Measurements from ENCODE around the gene OLIG2. TPM values are rescaled to one million over a fixed set of nuclear protein-coding genes. Genes with fewer than 3 reads are reported as not detected.

Gene OLIG2
- polyA plus RNA-seq, 1 of the 3 experiments (the other 2 are of a cell fraction), result not detected

DNA sequence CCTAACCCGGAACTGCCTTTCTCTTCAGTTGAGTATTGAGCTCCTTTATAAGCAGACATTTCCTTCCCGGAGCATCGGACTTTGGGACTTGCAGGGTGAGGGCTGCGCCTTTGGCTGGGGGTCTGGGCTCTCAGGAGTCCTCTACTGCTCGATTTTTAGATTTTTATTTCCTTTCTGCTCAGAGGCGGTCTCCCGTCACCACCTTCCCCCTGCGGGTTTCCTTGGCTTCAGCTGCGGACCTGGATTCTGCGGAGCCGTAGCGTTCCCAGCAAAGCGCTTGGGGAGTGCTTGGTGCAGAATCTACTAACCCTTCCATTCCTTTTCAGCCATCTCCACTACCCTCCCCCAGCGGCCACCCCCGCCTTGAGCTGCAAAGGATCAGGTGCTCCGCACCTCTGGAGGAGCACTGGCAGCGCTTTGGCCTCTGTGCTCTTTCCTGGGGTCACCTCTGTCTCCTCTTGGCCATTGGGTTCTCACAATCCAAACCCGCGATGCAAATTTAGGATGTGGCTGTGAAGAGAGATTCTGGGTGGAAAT is 3.7 kb downstream of the OLIG2 start:
- Histone ChIP-seq H3K9me3 (no peaks in the 10 kb centered on the region), H3K9me2 (no peaks in the 10 kb centered on the region), H3K4me1 (ENCODE audit: control insufficient read depth in 1 of 2, insufficient read depth in 2 of 2, low read depth in 1 of 2, low read length in 1 of 2) (no peaks in the 10 kb centered on the region), H3K9ac (no peak overlapping the region), H4K20me1 (ENCODE audit: insufficient read depth) (no peaks in the 10 kb centered on the region), H3K27me3 (ENCODE audit: insufficient read depth) (peaks cover 96% of the 10 kb centered on the region), H3F3A (replicated peaks; ENCODE audit: insufficient read depth) (no peaks in the 10 kb centered on the region), H2AFZ (ENCODE audit: low read depth) (no peak overlapping the region), H3K79me2 (ENCODE audit: insufficient read depth) (no peaks in the 10 kb centered on the region), H3K4me2 (peak overlapping the region; percentile 52; the same call in 1 of the 2 replicates), H3K36me3 (replicated peaks in 1 of 2; ENCODE audit: control insufficient read depth in 1 of 2, insufficient read depth in 2 of 2, low read length in 1 of 2) (no peaks in the 10 kb centered on the region), H3K4me3 (ENCODE audit: low read depth in 2 of 2, low read length in 1 of 2) (no peak overlapping the region; a peak in 1 of 4 replicates), H3K27ac (ENCODE audit: low read depth in 2 of 2, low read length in 1 of 2) (no peak overlapping the region)
- TF ChIP-seq, protein P1, sequence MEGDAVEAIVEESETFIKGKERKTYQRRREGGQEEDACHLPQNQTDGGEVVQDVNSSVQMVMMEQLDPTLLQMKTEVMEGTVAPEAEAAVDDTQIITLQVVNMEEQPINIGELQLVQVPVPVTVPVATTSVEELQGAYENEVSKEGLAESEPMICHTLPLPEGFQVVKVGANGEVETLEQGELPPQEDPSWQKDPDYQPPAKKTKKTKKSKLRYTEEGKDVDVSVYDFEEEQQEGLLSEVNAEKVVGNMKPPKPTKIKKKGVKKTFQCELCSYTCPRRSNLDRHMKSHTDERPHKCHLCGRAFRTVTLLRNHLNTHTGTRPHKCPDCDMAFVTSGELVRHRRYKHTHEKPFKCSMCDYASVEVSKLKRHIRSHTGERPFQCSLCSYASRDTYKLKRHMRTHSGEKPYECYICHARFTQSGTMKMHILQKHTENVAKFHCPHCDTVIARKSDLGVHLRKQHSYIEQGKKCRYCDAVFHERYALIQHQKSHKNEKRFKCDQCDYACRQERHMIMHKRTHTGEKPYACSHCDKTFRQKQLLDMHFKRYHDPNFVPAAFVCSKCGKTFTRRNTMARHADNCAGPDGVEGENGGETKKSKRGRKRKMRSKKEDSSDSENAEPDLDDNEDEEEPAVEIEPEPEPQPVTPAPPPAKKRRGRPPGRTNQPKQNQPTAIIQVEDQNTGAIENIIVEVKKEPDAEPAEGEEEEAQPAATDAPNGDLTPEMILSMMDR (IDR thresholded peaks at IDR 0.05), result no peak
- TF ChIP-seq NFIC (IDR thresholded peaks at IDR 0.05; ENCODE audit: borderline replicate concordance) (no peak), EP300 (IDR thresholded peaks at IDR 0.05; ENCODE audit: borderline replicate concordance in 1 of 2, low read depth in 1 of 2, low read length in 1 of 2) (no peak), IRF3 (IDR thresholded peaks at IDR 0.05; ENCODE audit: low read depth, low read length) (no peak), CHD2 (IDR thresholded peaks at IDR 0.05; ENCODE audit: low read length, partially characterized antibody) (no peak), RXRA (IDR thresholded peaks at IDR 0.05; ENCODE audit: borderline replicate concordance, low read depth) (no peak), FOXM1 (IDR thresholded peaks at IDR 0.05; ENCODE audit: low read depth) (no peak)
- TF ChIP-seq, protein P2, sequence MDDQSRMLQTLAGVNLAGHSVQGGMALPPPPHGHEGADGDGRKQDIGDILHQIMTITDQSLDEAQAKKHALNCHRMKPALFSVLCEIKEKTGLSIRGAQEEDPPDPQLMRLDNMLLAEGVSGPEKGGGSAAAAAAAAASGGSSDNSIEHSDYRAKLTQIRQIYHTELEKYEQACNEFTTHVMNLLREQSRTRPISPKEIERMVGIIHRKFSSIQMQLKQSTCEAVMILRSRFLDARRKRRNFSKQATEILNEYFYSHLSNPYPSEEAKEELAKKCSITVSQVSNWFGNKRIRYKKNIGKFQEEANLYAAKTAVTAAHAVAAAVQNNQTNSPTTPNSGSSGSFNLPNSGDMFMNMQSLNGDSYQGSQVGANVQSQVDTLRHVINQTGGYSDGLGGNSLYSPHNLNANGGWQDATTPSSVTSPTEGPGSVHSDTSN (IDR thresholded peaks at IDR 0.05), result no peak
- ChIA-PET CTCF (no interaction called here), POLR2A (no interaction called here)
- DNase-seq, result no peak
- 23% methylated on average over 19 of the region's 19 CpGs for WGBS (ENCODE audit: low lambda C conversion rate)

GRCh38 chr21:33029975-33030461 is 4.3 kb downstream of the OLIG2 start:
- ChIA-PET CTCF (no interaction called here), POLR2A (no interaction called here)
- WGBS (ENCODE audit: low lambda C conversion rate), result 19% methylated on average over 8 of the region's 10 CpGs
- no peak for TF ChIP-seq SIN3A (IDR thresholded peaks at IDR 0.05; ENCODE audit: borderline replicate concordance, low read depth, low read length)
- no peak for TF ChIP-seq ZBTB33 (IDR thresholded peaks at IDR 0.05; ENCODE audit: borderline replicate concordance, low read depth)
- no peak for TF ChIP-seq EZH2phosphoT487 (IDR thresholded peaks at IDR 0.05; ENCODE audit: borderline replicate concordance, low read depth)
- no peak for TF ChIP-seq JUND (IDR thresholded peaks at IDR 0.05)
- TF ChIP-seq, protein P3, sequence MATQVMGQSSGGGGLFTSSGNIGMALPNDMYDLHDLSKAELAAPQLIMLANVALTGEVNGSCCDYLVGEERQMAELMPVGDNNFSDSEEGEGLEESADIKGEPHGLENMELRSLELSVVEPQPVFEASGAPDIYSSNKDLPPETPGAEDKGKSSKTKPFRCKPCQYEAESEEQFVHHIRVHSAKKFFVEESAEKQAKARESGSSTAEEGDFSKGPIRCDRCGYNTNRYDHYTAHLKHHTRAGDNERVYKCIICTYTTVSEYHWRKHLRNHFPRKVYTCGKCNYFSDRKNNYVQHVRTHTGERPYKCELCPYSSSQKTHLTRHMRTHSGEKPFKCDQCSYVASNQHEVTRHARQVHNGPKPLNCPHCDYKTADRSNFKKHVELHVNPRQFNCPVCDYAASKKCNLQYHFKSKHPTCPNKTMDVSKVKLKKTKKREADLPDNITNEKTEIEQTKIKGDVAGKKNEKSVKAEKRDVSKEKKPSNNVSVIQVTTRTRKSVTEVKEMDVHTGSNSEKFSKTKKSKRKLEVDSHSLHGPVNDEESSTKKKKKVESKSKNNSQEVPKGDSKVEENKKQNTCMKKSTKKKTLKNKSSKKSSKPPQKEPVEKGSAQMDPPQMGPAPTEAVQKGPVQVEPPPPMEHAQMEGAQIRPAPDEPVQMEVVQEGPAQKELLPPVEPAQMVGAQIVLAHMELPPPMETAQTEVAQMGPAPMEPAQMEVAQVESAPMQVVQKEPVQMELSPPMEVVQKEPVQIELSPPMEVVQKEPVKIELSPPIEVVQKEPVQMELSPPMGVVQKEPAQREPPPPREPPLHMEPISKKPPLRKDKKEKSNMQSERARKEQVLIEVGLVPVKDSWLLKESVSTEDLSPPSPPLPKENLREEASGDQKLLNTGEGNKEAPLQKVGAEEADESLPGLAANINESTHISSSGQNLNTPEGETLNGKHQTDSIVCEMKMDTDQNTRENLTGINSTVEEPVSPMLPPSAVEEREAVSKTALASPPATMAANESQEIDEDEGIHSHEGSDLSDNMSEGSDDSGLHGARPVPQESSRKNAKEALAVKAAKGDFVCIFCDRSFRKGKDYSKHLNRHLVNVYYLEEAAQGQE (IDR thresholded peaks at IDR 0.05; ENCODE audit: low read depth, low read length), result no peak
- no peak for TF ChIP-seq TCF12 (IDR thresholded peaks at IDR 0.05)
- no peak for TF ChIP-seq YY1 (IDR thresholded peaks at IDR 0.05; ENCODE audit: low read depth)
- TF ChIP-seq, protein P2 (IDR thresholded peaks at IDR 0.05), result no peak
- no peak for TF ChIP-seq RFX5 (IDR thresholded peaks at IDR 0.05; ENCODE audit: low read length)

More at GRCh38 chr21:33029975-33030461, 4.3 kb downstream of the OLIG2 start:
- Histone ChIP-seq H3K9me3 (no peaks in the 10 kb centered on the region), H3K27me3 (ENCODE audit: insufficient read depth) (peaks cover 93% of the 10 kb centered on the region), H4K20me1 (ENCODE audit: insufficient read depth) (no peaks in the 10 kb centered on the region), H3K4me1 (ENCODE audit: control insufficient read depth in 1 of 2, insufficient read depth in 2 of 2, low read depth in 1 of 2, low read length in 1 of 2) (no peaks in the 10 kb centered on the region), H3K36me3 (replicated peaks in 1 of 2; ENCODE audit: control insufficient read depth in 1 of 2, insufficient read depth in 2 of 2, low read length in 1 of 2) (no peaks in the 10 kb centered on the region), H2AFZ (ENCODE audit: low read depth) (no peak overlapping the region), H3K27ac (ENCODE audit: low read depth in 2 of 2, low read length in 1 of 2) (no peak overlapping the region), H3K9ac (no peak overlapping the region), H3K4me2 (no peak overlapping the region), H3K79me2 (ENCODE audit: insufficient read depth) (no peaks in the 10 kb centered on the region), H3F3A (replicated peaks; ENCODE audit: insufficient read depth) (no peaks in the 10 kb centered on the region), H3K4me3 (ENCODE audit: low read depth in 2 of 2, low read length in 1 of 2) (no peak overlapping the region), H3K9me2 (no peaks in the 10 kb centered on the region)
- DNase-seq, result no peak

All from SK-N-SH (cell line).